Osteoblast (primary cell): ENCODE measurements around the gene ING3. TPM values are rescaled to one million over a fixed set of nuclear protein-coding genes. Genes with fewer than 3 reads are reported as not detected.

ENCODE experiments used
- DNase-seq: peaks from one replicate; pipeline ENCODE4 v3.0.0; 2011; ENCODE audit warnings: low spot score, mixed read lengths; ENCODE audit not compliant: insufficient read length; ENCODE audit errors: missing footprints
- H2AFZ ChIP-seq: 2 replicates; pipeline ENCODE4 v1.6.0; 2011; ENCODE audit warnings: mild to moderate bottlenecking, low read length
- H3K27ac ChIP-seq: 2 replicates; pipeline ENCODE4 v1.5.1; 2011; ENCODE audit warnings: mild to moderate bottlenecking, low read depth, low read length, moderate library complexity
- H3K27me3 ChIP-seq: 2 replicates; pipeline ENCODE4 v1.6.0; 2012; ENCODE audit warnings: mild to moderate bottlenecking, control low read depth, inconsistent platforms, low read length, moderate library complexity; ENCODE audit not compliant: insufficient read depth
- H3K36me3 ChIP-seq: 2 replicates; pipeline ENCODE4 v1.5.1; 2011; ENCODE audit warnings: mild to moderate bottlenecking, low read length, control low read depth, moderate library complexity; ENCODE audit not compliant: insufficient read depth
- H3K4me1 ChIP-seq: 2 replicates; pipeline ENCODE4 v1.5.1; 2011; ENCODE audit warnings: mild to moderate bottlenecking, low read length, control low read depth, moderate library complexity; ENCODE audit not compliant: insufficient read depth
- H3K4me2 ChIP-seq: 2 replicates; pipeline ENCODE4 v1.6.0; 2011; ENCODE audit warnings: mild to moderate bottlenecking, low read length; ENCODE audit not compliant: insufficient read depth
- H3K4me3 ChIP-seq: fragments of 200-600 bp; sonication (generic); 3 replicates; pipeline ENCODE4 v1.5.1; 2012; ENCODE audit warnings: mild to moderate bottlenecking, low read length, inconsistent platforms; ENCODE audit not compliant: insufficient read depth
- H3K79me2 ChIP-seq: 2 replicates; pipeline ENCODE4 v1.6.0; 2012; ENCODE audit warnings: mild to moderate bottlenecking, low read length, control low read depth, inconsistent platforms; ENCODE audit not compliant: insufficient read depth
- H3K9me3 ChIP-seq: 2 replicates; pipeline ENCODE4 v1.5.1; 2011; ENCODE audit warnings: low read depth, low read length, control low read depth
- H4K20me1 ChIP-seq: 2 replicates; pipeline ENCODE4 v1.6.0; 2012; ENCODE audit warnings: mild to moderate bottlenecking, low read length, control low read depth; ENCODE audit not compliant: insufficient read depth
- CTCF ChIP-seq: IDR thresholded peaks from 2 replicates; pipeline ENCODE4 v1.5.1; 2011; ENCODE audit warnings: mild to moderate bottlenecking, low read depth, low read length, moderate library complexity; ENCODE audit errors: extremely low read depth
- total RNA-seq: library from RNA; depleted of rRNA; stranded (reverse); fragments of >200 nt; gene quantifications from 2 replicates; pipeline ENCODE4 v1.2.3, GENCODE V29; 2012

ING3 gene
- total RNA-seq, 1 donor = 16.6 TPM

DNA sequence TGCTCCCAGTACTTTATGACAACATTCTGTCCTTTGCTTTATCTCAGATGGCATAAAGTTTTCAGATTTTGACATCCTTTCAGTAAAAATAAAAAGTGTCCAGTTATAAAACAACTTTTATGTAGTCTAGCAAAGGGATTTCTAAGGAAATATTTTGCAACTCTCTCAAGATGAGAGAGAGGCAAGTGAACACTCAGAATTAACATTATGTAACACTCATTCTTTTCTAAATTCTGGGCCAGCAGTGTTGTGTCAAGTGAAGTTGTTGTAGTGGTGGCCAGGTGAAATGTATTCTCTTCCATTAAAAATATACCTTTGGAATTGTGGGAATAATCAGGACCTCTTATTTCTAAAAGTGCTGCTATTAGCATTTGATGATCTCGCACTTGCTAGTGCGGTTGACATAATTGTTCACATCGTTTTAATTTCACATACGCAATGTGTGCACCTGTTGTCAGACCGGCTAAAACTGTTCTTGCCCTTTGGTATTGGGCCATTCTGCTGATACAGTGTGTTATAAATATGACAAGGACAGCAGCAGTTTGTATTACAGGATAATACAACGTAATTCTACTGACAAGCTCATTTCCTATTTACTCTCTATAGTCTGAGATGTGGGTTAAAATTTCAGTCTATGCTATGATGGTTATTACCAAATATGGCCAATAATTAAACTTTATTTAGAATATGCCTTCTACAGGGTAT lies 61.7 kb downstream of the ING3 start:
- Histone ChIP-seq H3K79me2 (peaks cover 22% of the 10 kb centered on the region), H3K36me3 (no peaks in the 10 kb centered on the region)

GRCh38 chr7:121012919-121013318 lies 62.3 kb downstream of the ING3 start:
- Histone ChIP-seq H3K9me3 (no peaks in the 10 kb centered on the region), H2AFZ (no peak overlapping the region), H3K27me3 (no peaks in the 10 kb centered on the region), H3K79me2 (peaks cover 17% of the 10 kb centered on the region), H3K4me1 (peaks cover 17% of the 10 kb centered on the region), H3K27ac (no peak overlapping the region), H4K20me1 (no peaks in the 10 kb centered on the region), H3K4me2 (no peak overlapping the region), H3K4me3 (no peak overlapping the region), H3K36me3 (no peaks in the 10 kb centered on the region)
- no peak for DNase-seq
- no peak for TF ChIP-seq CTCF

More for the DNA sequence above, 61.7 kb downstream of the ING3 start:
- DNase-seq = no peak
- H2AFZ ChIP-seq = no peak overlapping the region
- H3K27me3 ChIP-seq = no peaks in the 10 kb centered on the region
- no peak for TF ChIP-seq CTCF
- H3K9me3 ChIP-seq = no peaks in the 10 kb centered on the region
- H3K4me3 ChIP-seq = no peak overlapping the region
- H3K27ac ChIP-seq = no peak overlapping the region
- peaks cover 11% of the 10 kb centered on the region for H3K4me1 ChIP-seq
- no peaks in the 10 kb centered on the region for H4K20me1 ChIP-seq
- H3K4me2 ChIP-seq = no peak overlapping the region

GRCh38 chr7:121015560-121015959 lies 65.0 kb downstream of the ING3 start:
- TF ChIP-seq CTCF = no peak
- Histone ChIP-seq H3K36me3 (no peaks in the 10 kb centered on the region), H4K20me1 (no peaks in the 10 kb centered on the region), H3K27me3 (no peaks in the 10 kb centered on the region), H3K79me2 (peaks cover 5% of the 10 kb centered on the region), H2AFZ (no peak overlapping the region), H3K4me3 (no peak overlapping the region), H3K4me1 (peaks cover 41% of the 10 kb centered on the region), H3K4me2 (no peak overlapping the region), H3K9me3 (no peaks in the 10 kb centered on the region), H3K27ac (no peak overlapping the region)
- no peak for DNase-seq

DNA sequence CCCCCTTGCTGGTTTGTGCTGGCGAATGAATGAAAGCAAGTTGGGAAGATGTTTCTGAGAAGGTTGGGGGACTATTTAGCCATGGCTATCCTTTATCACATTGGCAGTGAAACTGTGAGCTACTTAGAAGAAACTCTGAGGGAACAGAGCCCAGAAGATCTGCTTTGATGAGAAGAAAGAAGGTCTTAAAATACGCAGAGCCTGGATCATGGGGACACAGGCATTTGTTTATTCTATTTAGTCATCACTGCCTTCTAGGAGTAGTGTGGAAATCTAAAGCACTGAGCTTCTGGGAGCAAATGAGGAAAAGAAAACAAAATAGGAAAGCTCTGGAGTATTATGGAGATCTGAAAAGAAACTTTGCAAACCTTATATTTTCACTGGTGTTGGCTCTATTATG lies 66.4 kb downstream of the ING3 start:
- Histone ChIP-seq H3K27me3 (no peaks in the 10 kb centered on the region), H3K4me3 (no peak overlapping the region), H3K4me2 (peak overlapping the region; percentile 71), H4K20me1 (no peaks in the 10 kb centered on the region), H3K36me3 (no peaks in the 10 kb centered on the region), H2AFZ (no peak overlapping the region), H3K9me3 (no peaks in the 10 kb centered on the region), H3K4me1 (peaks cover 46% of the 10 kb centered on the region), H3K79me2 (peaks cover 8% of the 10 kb centered on the region), H3K27ac (peak overlapping the region; percentile 79)
- TF ChIP-seq CTCF = no peak
- DNase-seq = no peak
